ENCODE data around the gene CCSER2. TPM values are rescaled to one million over a fixed set of nuclear protein-coding genes. Genes with fewer than 3 reads are reported as not detected.

Gene CCSER2
- polyA plus RNA-seq, 1 donor (not counting 4 experiments of a cell fraction or from before 2014, with no cell fraction given) = 26.7 TPM

- H3K4me1 ChIP-seq (ENCODE audit: control insufficient read depth, extremely low read depth, insufficient read depth, low read length) = no peaks in the 10 kb centered on the region
- H3K27ac ChIP-seq (ENCODE audit: control insufficient read depth, insufficient read depth, low read length) = no peak overlapping the region
- H3K4me3 ChIP-seq (ENCODE audit: control insufficient read depth in 2 of 3, extremely low read depth in 1 of 3, insufficient read depth in 2 of 3, low read depth in 1 of 3, low read length in 3 of 3) = no peak overlapping the region
- H3K9me3 ChIP-seq (ENCODE audit: control insufficient read depth, low read depth, low read length) = no peaks in the 10 kb centered on the region
- no peak overlapping the region for H3K4me2 ChIP-seq (ENCODE audit: control insufficient read depth, extremely low read depth, insufficient read depth, low read depth, low read length)
- H3K79me2 ChIP-seq (ENCODE audit: control insufficient read depth, insufficient read depth, low read length) = no peaks in the 10 kb centered on the region
- no peak overlapping the region for H3K9ac ChIP-seq (ENCODE audit: control insufficient read depth, extremely low read depth, insufficient read depth, low read length)
- no peak for FAIRE-seq
- no peaks in the 10 kb centered on the region for H4K20me1 ChIP-seq (ENCODE audit: control insufficient read depth, extremely low read depth, insufficient read depth, low read length)
- H3K36me3 ChIP-seq (ENCODE audit: control insufficient read depth in 2 of 2, extremely low read depth in 1 of 2, insufficient read depth in 2 of 2, low read length in 2 of 2) = no peaks in the 10 kb centered on the region
- dilution Hi-C loops (cut with MboI; ENCODE audit: extremely low pct_ligation_motif_present, low sequenced_read_pairs) = no loop called here
- no peaks in the 10 kb centered on the region for H3K27me3 ChIP-seq (ENCODE audit: control insufficient read depth, extremely low read depth, insufficient read depth, low read length)
- H2AFZ ChIP-seq (ENCODE audit: control insufficient read depth, low read length) = no peak overlapping the region
- DNase-seq (ENCODE audit: low read depth, low spot score) = no peak
- no peaks in the 10 kb centered on the region for H3K9me1 ChIP-seq (ENCODE audit: control insufficient read depth, extremely low read depth, insufficient read depth, low read length)
- no peak for TF ChIP-seq EZH2 (IDR thresholded peaks at IDR 0.05; ENCODE audit: low read length)
- no peak for TF ChIP-seq CTCF (optimal IDR thresholded peaks at IDR 0.05 in 1 of 3, IDR thresholded peaks at IDR 0.05 in 1 of 3, conservative IDR thresholded peaks at IDR 0.05 in 1 of 3; ENCODE audit: extremely low read depth in 1 of 3, insufficient read depth in 2 of 3, low read length in 3 of 3)
These were observed 218.2 kb downstream of the CCSER2 start for GRCh38 chr10:84546609-84547008.

- no peak overlapping the region for H3K9ac ChIP-seq (ENCODE audit: control insufficient read depth, extremely low read depth, insufficient read depth, low read length)
- H3K27me3 ChIP-seq (ENCODE audit: control insufficient read depth, extremely low read depth, insufficient read depth, low read length) = no peaks in the 10 kb centered on the region
- no peak overlapping the region for H3K27ac ChIP-seq (ENCODE audit: control insufficient read depth, insufficient read depth, low read length)
- H3K4me2 ChIP-seq (ENCODE audit: control insufficient read depth, extremely low read depth, insufficient read depth, low read depth, low read length) = no peak overlapping the region
- H3K4me3 ChIP-seq (ENCODE audit: control insufficient read depth in 2 of 3, extremely low read depth in 1 of 3, insufficient read depth in 2 of 3, low read depth in 1 of 3, low read length in 3 of 3) = no peak overlapping the region
- no peak for DNase-seq (ENCODE audit: low read depth, low spot score)
- TF ChIP-seq EZH2 (IDR thresholded peaks at IDR 0.05; ENCODE audit: low read length) = no peak
- no peak for TF ChIP-seq CTCF (optimal IDR thresholded peaks at IDR 0.05 in 1 of 3, IDR thresholded peaks at IDR 0.05 in 1 of 3, conservative IDR thresholded peaks at IDR 0.05 in 1 of 3; ENCODE audit: extremely low read depth in 1 of 3, insufficient read depth in 2 of 3, low read length in 3 of 3)
- dilution Hi-C loops (cut with MboI; ENCODE audit: extremely low pct_ligation_motif_present, low sequenced_read_pairs) = no loop called here
- H2AFZ ChIP-seq (ENCODE audit: control insufficient read depth, low read length) = no peak overlapping the region
- H3K4me1 ChIP-seq (ENCODE audit: control insufficient read depth, extremely low read depth, insufficient read depth, low read length) = no peaks in the 10 kb centered on the region
- H3K36me3 ChIP-seq (ENCODE audit: control insufficient read depth in 2 of 2, extremely low read depth in 1 of 2, insufficient read depth in 2 of 2, low read length in 2 of 2) = no peaks in the 10 kb centered on the region
- no peak for FAIRE-seq
- H3K79me2 ChIP-seq (ENCODE audit: control insufficient read depth, insufficient read depth, low read length) = no peaks in the 10 kb centered on the region
- no peaks in the 10 kb centered on the region for H4K20me1 ChIP-seq (ENCODE audit: control insufficient read depth, extremely low read depth, insufficient read depth, low read length)
- no peaks in the 10 kb centered on the region for H3K9me3 ChIP-seq (ENCODE audit: control insufficient read depth, low read depth, low read length)
- H3K9me1 ChIP-seq (ENCODE audit: control insufficient read depth, extremely low read depth, insufficient read depth, low read length) = no peaks in the 10 kb centered on the region
These were observed 219.2 kb downstream of the CCSER2 start for GRCh38 chr10:84547616-84548015.
